Fibroblast of gingiva (primary cell): ENCODE measurements around the gene RNU2-63P.
"Not testable (repeated sequence)": the region's sequence is repeated elsewhere in the genome, so short reads cannot be mapped to it uniquely, and the experiment has no call there.

Experiments
- DNase-seq: peaks from one replicate; pipeline ENCODE4 v3.0.0-alpha.2; 2011; ENCODE audit warnings: low read depth

The RNU2-63P gene

DNA sequence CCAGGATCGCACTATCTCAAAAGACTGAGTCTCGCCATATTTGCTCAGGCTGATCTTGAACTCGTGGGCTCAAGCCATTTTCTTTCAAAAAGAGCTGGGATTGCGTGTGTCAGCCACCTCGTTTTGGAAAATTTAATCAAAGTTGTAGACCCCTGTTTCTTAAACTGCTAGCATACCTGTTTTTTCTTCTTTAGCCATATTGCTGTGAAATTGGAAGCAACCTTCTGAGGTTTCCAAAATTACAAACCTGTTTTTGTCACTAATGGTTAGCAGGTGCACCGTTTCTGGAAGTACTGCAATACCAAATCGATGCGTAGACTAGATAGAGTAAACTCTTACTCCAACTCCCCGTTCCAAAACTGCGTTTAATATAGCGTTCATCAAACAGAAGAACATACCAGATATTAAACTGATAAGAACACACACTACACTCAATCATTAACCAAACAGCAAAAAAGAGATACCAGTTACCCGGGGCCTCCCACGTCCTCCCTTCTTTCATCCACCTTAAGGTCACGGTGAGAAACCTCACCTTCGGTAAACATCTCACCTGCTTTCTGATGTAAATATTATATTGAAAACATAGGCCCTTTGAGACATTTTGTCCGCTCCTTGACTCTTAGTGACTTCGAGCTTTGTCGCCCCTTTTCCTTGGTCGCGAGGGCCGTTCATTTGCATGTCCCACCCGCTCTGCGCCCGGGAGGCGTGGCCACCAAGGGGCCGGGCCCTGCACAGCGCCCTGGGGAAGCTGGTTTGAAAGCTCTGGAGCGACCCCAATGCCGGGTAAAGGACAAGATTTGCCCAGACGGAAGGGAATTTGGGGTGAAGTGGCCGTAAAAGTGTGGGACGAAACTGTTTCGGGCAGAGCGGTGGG, at the start of gene RNU2-63P:
Gene RNU2-63P, minus strand, starts transcription at position 462 of the 874 bp plus-strand sequence.
- DNase-seq: peak; percentile 77

DNA sequence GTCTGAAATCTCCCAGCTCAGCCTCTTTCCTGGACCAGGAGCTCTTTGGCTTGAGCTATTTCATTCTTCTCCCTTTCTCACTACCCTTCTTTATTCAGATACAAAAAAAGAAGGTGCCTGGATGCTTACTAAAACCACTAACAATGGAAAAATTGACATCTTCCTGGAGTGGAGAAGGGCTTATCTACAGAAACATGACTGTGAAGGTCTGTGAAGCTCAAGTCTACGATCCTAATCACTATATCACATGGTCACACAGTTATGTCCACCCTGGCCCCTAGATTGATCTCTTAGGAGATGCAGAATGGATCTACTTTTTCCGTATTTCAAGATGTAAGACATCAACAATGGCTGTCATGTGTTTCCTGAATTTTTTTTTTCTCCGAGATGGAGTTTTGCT, 44.9 kb upstream of the RNU2-63P start:
- DNase-seq: no peak

DNA sequence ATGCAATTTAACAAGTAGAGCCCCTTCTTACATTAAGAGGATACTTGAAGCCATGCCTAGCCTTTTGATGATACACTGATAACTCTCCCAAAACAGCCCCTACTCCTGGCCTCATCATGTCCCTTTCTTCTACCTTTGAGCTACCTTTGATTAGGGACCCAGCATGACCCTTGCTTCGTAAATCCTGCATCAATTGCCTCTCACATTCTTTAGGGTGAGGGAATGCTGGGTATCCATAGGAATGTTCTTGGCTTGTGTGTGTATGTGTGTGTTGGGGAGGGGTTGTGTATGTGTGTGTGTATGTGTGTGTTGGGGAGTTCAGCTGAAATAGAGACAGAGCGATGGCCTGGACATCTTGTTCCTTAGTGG, 44.5 kb upstream of the RNU2-63P start:
- no peak for DNase-seq

DNA sequence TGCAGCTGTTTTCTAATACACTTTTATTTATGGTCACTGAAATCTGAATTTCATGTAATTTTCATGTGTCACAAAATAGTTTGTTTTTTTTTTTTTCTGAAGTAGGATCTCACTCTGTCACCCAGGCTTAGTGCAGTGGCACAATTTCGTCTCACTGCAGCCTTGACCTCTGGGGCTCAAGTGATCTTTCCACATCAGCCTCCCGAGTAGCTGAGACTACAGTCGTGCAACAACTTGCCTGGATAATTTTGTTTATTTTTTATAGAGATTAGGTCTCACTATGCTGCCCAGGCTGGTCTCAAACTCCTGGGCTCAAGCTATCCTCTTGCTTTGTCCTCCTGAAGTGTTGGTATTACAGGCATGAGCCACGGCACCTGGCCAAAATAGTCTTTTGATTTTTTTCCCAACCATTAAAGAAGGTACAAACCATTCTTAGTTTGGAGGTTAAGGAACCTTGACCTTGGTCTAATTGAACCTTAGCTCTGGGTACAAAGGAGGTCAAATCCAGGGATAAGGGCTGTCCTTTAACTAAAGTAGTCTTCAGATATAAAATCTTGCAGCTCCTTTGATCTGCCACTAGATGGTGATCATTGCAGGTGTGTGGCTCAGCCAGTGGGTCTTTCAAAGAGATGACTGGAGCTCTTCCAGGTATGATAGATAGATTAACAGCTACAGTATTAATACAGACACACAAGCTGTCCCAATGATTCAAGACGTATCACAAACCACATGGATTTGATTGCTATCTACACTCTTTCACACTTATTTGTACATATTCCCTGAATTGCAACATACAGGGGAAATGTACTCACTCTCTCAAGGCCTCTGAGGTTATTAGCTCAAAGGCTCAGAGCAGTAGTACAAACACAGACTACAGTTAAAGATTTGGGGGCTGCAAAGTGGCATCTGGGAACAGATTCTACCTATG, 43.9 kb upstream of the RNU2-63P start:
- DNase-seq: peak; percentile 25

DNA sequence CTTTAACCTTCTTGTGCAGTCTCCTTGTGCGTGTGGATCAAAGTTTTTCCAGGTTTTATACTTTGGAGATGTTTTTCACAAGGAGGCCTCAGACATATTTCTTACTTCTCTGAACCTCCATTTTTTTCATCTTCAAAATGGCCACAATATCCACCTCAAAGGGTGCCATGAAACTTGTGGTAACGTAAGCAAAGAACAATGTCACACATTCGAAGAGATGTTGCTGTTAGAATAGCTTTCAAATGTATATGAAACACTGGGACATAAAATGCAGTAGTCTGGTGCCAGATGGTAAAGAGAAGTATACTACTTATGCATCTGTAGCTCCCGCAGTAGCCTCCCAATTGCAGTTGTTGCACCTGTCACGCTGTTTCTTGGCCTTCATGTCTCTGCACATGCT, 41.8 kb upstream of the RNU2-63P start:
- no peak for DNase-seq

DNA sequence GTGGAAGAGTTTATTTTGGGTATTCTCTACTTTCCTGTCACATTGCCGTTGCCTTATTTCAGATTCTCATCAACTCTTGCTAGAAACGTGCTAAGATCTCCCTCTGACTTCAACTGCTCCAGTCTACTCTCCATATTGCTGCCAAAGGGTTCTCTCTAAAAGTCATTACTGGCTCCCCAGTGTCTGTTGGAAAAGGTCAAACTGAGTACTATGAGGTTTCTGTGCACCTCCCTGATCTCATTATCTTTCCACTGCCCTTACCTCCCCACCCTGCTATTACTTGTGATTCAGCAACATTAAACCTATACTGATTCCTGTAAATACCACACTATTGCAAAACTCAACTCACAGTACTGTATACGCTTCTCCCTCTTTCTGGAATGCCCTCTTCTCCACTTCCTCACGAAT, 41.1 kb upstream of the RNU2-63P start:
- no peak for DNase-seq

DNA sequence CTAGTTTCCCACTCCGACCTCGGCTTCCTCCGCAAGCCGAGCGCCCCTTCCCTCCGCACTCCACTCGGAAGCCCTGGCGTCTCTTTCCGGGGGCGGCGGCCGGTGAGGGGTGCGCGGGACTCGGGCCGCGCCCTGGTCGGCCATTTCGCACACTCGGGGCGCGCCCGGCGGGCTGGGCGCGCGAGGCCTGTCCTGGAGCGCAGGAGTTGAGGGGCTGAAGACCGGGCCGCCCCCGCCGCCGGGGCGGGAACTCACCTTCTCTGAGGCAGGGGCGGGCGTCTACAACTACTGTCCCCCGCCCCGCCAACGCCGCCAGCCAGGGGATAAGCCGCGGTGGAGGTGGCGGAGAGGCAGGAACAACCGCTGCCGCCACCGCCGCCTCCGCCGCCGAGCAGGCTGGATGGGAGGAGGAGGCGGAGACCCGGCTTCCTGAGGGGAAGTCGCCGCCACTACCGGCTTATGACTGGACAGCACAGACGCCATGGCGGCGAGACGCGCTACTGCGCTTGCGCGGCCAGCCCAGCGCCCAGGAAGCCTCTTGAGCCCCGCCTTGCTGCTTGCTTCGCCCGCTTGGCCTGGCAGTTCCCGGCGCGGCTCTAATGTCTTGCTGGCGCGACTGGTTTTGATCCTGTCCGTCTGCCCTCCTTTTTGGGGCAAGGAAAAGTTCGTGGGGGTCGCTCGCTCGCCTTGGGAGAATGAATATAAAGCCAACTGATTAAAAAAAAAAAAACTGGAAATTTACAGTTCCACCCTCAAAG, 39.2 kb upstream of the RNU2-63P start, which contains the start of gene KRCC1:
Gene KRCC1, minus strand, starts transcription at position 413 of the 758 bp plus-strand sequence. CDS start 27,220 bp downstream, outside the sequence.
- DNase-seq: peak; percentile 97

DNA sequence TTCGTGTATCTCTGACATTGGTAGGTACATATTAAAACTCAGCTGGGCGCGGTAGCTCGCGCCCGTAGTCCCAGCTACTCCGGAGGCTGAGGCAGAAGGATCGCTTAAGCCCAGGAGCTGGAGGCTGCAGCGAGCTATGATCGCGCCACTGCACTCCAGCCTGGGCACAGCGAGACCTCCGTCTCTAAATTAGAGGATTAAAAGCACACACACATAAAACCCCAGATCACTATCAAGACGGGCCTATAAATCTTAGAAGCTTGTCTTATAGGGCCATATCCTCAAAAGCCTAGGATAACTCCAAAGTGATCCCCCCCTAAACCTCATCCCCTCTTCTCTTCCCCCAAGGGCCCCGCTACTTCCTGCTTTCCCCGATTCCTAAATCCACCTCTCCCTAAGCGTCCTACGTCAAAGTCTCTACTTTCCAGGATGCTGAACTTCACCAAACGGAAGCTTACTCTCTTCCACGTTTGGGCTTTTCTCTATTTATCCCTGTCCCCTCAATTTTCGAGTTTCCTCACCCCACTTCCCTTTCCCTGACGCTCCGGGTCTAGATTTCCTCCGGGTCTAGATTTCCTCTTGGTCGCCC, 38.5 kb upstream of the RNU2-63P start:
- DNase-seq: peak; percentile 20

DNA sequence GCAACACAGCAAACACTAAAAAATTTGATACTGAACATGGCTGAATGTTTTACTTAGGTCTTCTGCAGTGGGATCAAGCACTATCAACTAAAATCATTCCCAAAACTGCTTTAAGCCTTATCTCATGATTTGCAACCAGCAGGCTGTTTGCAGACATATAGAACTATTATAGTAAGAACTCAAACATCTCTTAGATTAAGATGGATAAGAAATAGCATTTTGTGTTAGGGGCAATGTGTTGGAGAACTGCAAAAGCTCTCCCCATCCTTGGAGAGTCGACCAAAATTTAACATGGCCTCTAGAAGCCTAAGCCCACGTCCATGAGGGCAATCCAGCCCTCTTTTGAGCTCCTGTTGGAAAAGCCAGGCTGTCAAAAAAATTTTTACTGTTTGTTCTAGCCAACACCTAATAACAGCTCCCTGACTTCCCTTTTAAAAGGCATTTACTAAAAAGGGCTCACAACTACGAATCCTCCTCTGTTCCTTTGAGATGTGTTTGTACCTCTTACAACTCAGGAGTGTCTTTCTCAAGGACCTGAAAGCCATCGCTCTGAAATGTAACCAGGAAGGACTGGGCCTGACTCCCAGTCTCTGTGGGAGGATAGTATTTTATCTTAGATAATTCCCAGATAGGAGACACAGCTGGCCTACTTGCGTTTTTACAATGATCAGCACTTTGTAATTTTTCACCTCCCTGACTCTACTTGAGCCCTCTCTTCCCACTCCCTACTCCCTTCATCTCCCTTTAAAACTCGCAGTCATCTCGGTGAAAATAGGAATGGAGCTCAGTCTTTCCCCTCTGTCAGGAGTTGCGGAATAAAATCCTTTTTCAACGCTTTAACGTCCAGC, 37.8 kb upstream of the RNU2-63P start:
- no peak for DNase-seq

DNA sequence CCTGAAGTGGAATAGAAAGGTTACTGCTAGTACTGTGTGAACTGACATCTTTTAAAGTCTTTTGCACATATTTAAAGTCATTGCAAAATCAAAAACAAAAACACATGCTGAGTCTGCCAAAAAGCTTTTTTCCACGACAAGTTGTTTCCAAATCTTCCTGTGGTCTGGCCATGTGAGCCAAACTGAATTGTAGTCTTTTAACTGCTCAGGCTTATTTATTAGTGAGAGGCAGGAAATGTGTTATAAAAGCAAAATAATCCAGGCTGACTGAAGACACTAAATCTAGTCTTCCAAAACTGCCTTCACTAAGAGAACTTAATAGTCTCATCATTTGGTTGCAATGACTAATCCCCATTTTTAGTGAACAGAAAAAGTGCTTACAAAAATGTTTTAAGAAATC, 36.9 kb upstream of the RNU2-63P start:
- DNase-seq: peak; percentile 90

DNA sequence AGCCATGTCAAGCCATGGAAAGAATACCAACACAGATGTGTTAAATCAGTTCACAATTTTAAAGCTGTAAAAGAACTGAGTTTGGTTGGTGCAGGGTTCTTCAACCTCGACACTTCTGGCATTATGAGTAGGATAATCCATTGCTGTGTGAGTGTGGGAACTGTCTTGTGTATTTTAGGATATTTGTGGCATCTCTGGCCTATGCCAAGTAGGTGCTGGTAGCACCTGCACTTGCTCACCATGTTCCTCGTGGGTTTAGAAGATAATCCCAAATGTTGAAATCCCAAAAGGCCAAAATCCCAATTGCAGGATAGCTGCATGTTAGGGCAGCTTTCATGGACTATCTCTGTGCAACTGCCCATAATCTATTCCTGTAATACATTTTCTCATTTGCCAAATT, 35.4 kb upstream of the RNU2-63P start:
- no peak for DNase-seq

DNA sequence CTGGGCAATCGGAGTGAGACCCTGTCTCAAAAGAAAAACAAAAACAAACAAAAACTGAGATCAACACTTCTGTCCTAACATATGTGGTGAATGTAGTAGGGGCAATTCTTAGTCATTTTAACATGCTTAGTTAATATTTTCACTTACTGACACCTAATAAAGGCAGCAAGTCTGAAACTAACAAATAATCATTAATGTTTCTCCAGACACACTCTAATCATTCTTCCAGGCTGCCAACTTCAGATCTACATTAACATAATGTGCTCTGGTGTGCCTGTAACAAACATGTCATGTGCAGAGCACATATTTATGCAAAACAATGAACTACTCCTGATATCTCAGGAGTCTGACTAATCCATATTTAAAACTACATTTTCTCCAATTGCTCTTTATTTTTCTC, 33.3 kb upstream of the RNU2-63P start:
- DNase-seq: no peak

DNA sequence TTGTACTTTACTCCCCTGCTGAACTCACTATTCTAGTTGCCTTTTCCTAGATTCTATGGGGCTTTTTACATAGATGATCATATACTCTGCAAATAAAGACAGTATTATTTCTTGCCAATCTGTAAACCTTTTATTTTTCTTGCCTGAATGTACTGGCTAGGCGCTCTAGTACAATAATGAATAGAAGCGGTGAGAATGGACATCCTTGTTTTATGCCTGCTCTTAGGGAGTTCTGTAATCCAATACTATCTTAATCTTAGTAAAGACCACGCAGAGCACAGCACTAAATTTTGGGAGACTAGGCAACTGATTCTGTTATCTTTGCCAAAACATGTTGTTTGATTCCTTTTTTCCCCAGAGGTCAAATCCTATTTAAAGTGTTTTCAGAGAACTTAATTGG, 32.2 kb upstream of the RNU2-63P start:
- DNase-seq: no peak

DNA sequence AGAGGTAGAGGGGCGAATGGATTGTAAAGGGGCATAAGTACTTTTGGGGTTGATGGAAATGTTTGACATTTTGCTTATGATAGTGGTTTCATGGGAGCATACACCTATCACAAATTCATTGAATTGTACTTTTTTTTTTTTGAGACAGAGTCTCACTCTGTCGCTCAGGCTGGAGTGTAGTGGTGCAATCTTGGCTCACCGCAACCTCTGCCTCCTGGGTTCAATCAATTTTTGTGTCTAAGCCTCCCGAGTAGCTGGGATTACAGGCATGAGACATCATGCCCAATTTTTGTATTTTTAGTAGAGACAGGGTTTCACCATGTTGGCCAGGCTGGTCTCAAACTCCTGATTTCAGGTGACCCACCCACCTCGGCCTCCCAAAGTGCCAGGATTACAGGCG, 29.2 kb upstream of the RNU2-63P start:
- DNase-seq: not testable (repeated sequence)

DNA sequence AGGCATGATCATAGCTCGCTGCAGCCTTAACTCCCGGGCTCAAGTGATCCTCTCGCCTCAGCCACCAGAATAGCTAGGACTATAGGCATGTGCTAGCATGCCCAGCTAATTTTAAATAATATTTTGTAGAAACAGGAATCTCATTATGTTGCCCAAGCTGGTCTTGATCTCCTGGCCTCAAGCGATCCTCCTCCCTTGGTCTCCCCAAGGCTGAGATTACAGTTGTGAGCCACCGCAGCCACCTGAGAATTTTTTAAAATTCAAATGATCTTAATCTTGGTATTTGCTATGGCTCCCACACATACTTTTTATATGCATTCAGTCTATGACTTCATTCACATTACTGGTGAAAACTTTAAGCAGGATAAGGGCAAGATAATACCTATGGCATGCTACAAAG, 26.1 kb upstream of the RNU2-63P start:
- DNase-seq: no peak

DNA sequence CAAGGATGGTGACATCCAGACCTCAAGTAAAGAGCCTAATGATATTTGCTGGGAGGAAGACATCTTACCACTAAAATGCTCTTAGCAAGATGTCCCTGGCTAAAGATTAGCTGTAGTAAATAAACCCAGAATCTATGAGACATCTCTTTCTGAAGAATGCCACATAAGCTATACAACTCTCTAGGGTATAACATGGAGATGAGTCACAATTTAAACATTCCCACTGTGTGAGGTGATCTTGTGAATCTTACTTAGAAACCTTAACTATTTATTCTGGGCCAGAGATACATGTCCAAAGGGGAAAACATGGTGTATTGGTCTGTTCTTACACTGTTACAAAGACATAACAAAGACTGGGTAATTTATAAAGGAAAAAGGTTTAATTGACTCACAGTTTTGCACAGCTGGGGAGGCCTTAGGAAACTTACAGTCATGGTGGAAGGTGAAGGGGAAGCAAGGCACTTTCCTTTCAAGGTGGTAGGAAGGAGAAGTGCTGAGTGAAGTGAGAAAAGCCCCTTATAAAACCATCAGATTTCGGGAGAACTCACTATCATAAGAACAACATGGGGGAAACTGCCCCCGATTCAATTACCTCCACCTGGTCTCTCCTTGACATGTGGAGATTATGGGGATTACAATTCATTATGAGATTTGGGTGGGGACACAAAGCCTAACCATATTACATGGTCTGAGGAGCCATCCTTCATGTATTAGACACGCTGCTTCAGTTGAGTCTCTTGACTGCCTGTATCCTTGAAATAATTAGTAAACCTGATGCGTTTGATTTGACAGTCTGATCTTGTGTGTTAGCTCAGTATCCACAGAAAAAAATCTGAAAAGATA, 22.1 kb upstream of the RNU2-63P start:
- peak; percentile 93 for DNase-seq

DNA sequence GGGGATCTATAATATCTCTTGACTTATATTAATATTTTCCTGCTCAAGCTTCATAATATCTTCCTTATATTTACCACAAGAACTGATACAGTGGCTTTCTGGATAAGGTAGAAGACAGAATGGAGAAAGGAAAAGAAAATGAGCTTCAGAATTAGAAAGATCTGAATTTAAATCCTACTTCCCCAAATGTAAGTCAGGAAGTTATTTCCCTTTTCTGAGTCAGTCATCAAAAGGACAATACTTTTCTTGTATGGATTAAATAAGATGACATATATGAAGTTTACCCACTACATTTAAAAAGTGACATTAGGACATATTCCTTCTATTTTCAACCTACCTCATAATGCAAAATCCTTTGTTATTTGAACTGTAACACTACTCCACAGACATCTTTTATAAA, 20.3 kb upstream of the RNU2-63P start:
- no peak for DNase-seq

DNA sequence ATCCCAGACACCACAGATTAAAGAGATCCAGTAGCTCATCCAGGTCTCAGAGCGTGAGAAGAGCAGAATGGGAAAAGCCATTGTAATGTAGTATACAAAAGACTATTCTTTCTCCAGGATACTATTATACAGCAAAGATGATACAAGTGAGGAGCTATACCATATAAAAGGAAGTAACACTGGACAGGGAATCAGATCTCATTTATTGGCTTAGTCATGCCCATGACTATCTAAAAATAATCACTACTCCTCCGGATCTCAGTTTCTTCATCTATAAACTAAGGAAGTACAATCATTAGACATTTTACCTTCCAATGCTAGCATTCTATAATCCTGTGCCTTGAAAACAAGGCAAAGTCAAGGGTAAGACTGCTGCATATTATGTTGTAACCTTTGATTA, 19.8 kb upstream of the RNU2-63P start:
- no peak for DNase-seq

DNA sequence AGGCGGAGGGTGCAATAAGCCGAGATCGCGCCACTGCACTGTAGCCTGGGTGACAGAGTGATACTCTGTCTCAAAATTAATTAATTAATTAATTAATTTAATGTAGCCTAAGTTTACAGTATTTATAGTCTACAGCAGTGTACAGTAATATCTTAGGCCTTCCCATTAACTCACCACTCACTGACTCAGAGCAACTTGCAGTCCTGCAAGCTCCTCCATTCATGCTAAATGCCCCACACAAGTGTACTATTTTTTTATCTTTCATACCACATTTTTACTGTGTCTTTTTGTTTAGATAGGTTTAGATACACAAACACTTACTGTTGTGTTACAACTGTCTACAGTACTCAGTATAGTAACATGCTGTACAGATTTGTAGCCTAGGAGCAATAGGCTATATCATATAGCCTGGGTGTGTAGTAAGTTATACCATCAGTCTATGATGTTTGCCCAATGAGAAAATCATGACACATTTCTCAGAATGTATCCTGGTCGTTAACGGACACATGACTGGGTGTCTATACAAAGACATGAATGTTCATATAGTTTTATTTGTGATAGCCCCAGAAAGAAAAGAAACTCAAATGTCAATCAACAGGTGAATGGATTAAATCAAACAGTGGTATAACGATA, 15.8 kb upstream of the RNU2-63P start:
- no peak for DNase-seq
